Measurements from ENCODE around the gene GCNT2.
"Not testable (repeated sequence)": the region's sequence is repeated elsewhere in the genome, so short reads cannot be mapped to it uniquely, and the experiment has no call there.

Gene GCNT2

GRCh38 chr6:10526156-10526555, 5.0 kb downstream of the GCNT2 start:
- no peak for TF ChIP-seq CTCF (IDR thresholded peaks at IDR 0.05; ENCODE audit: extremely low read depth, insufficient read depth, missing control alignments)

GRCh38 chr6:10528158-10528981, 7.2 kb downstream of the GCNT2 start:
- DNase-seq (ENCODE audit: low spot score): peak; percentile 41
- TF ChIP-seq CTCF (IDR thresholded peaks at IDR 0.05; ENCODE audit: extremely low read depth, insufficient read depth, missing control alignments): no peak
- in situ Hi-C loops (cut with MboI; ENCODE audit: low pct_unique_long_range_greater_than_20kb, low sequenced_read_pairs, unreplicated experiment): no loop called here

More at GRCh38 chr6:10526156-10526555, 5.0 kb downstream of the GCNT2 start:
- DNase-seq (ENCODE audit: low spot score): no peak
- in situ Hi-C loops (cut with MboI; ENCODE audit: low pct_unique_long_range_greater_than_20kb, low sequenced_read_pairs, unreplicated experiment): no loop called here

- in situ Hi-C loops (cut with MboI; ENCODE audit: low pct_unique_long_range_greater_than_20kb, low sequenced_read_pairs, unreplicated experiment): no loop called here
- TF ChIP-seq CTCF (IDR thresholded peaks at IDR 0.05; ENCODE audit: extremely low read depth, insufficient read depth, missing control alignments): no peak
- DNase-seq (ENCODE audit: low spot score): no peak
These were observed 8.2 kb downstream of the GCNT2 start for GRCh38 chr6:10529231-10529801.

GRCh38 chr6:10529828-10530374, 8.8 kb downstream of the GCNT2 start:
- DNase-seq (ENCODE audit: low spot score); in situ Hi-C loops (cut with MboI; ENCODE audit: low pct_unique_long_range_greater_than_20kb, low sequenced_read_pairs, unreplicated experiment): not testable (repeated sequence)

- in situ Hi-C loops (cut with MboI; ENCODE audit: low pct_unique_long_range_greater_than_20kb, low sequenced_read_pairs, unreplicated experiment): no loop called here
- DNase-seq (ENCODE audit: low spot score): no peak
- no peak for TF ChIP-seq CTCF (IDR thresholded peaks at IDR 0.05; ENCODE audit: extremely low read depth, insufficient read depth, missing control alignments)
These were observed 10.4 kb downstream of the GCNT2 start for GRCh38 chr6:10531503-10531902.

GRCh38 chr6:10531942-10532341, 10.8 kb downstream of the GCNT2 start:
- in situ Hi-C loops (cut with MboI; ENCODE audit: low pct_unique_long_range_greater_than_20kb, low sequenced_read_pairs, unreplicated experiment): no loop called here
- no peak for TF ChIP-seq CTCF (IDR thresholded peaks at IDR 0.05; ENCODE audit: extremely low read depth, insufficient read depth, missing control alignments)
- no peak for DNase-seq (ENCODE audit: low spot score)

GRCh38 chr6:10532392-10532791, 11.2 kb downstream of the GCNT2 start:
- no peak for TF ChIP-seq CTCF (IDR thresholded peaks at IDR 0.05; ENCODE audit: extremely low read depth, insufficient read depth, missing control alignments)
- no peak for DNase-seq (ENCODE audit: low spot score)
- in situ Hi-C loops (cut with MboI; ENCODE audit: low pct_unique_long_range_greater_than_20kb, low sequenced_read_pairs, unreplicated experiment): no loop called here
